Ammon's horn (tissue), 1 donor: Measurements from ENCODE around the gene OR2T10.
"Not testable (repeated sequence)": the region's sequence is repeated elsewhere in the genome, so short reads cannot be mapped to it uniquely, and the experiment has no call there.

Experiments used
- DNase-seq: peaks from one replicate; pipeline ENCODE4 v3.0.0-alpha.2; 2016; ENCODE audit warnings: low spot score

Gene OR2T10

DNA sequence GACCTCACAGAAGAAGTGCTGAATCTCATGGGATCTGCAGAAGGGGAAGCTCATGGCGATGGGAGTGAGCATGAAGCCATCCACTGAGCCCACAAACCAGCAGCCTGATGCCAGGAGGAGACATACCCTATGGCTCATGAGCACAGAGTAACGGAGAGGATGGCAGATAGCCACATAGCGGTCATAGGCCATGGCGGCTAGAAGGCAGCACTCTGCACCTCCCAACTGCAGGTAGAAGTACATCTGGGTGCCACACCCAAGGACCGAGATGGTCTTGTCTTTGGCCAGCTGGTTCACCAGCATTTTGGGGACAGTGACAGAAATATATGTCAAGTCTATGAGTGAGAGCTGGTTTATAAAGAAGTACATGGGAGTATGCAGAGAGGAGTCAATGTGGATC is 4.3 kb downstream of the OR2T10 start:
- no peak for DNase-seq

GRCh38 chr1:248592655-248593054 is 4.8 kb downstream of the OR2T10 start:
- DNase-seq = no peak

- DNase-seq = no peak
Observed at GRCh38 chr1:248590055-248590454, 7.4 kb downstream of the OR2T10 start.

DNA sequence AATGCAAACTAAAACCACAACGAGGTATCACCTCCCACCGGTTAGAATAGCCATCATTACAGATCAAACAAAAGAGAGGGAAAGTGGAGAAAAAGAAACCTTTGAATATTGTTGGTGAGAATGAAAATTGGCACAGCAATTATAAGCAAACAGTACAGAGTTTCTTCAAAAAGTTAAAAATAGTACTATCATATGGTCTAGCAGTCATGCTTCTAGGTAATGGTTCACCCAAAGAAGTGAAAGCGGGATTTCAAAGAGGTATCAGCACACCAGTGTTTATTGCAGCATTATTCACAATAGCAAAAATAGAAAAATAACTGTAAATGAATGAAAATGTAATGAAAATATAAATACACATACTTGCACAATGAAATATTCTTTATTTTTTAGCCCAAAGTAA is 8.2 kb downstream of the OR2T10 start:
- no peak for DNase-seq

DNA sequence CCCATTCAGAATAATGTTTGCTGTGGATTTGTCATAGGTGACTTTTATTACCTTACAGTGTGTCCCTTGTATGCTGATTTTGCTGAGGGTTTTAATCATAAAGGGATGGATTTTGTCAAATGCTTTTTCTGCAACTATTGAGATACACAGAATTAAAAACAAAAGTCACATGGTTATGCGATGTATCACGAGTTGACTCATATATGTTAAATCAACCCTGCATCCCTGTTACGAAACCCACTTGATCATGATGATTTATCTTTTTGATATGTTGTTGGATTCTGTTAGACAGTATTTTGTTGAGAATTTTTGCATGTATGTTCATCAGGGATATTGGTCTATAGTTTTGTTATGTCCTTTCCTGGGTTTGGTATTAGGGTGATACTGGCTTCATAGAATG is 12.2 kb downstream of the OR2T10 start:
- no peak for DNase-seq

DNA sequence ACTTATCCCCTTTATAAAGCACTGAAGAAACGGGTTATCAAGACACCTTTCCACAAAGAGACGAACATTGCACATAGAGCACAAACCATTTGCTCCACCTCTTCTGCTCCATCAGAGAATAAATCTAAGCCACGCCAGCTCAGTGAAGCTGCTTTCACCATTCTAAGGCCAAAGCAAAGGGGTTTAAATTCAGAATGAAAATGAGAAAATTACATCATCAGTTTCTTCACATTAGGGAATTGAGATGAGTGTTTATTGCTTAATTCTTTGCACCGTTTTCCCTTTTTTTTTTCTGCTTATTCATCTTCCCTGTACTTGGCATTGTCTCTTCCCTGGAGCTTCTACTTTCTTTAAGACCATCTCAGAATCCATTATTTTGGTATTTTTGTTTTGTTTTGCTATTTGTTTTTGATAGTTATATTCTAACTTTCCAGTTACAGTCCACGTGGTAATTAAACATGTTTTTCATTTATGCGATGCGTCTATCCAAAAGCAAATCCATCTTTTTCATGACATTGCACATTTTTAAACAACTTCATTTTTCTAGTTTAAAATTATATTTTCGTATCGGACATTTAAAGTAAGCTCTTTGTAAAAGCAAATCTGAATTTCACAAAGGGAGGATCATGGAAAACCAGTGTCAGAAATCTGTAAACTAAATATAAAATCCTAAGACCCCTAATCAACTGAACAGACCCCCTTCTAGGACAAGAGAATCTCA is 21.1 kb downstream of the OR2T10 start:
- no peak for DNase-seq

DNA sequence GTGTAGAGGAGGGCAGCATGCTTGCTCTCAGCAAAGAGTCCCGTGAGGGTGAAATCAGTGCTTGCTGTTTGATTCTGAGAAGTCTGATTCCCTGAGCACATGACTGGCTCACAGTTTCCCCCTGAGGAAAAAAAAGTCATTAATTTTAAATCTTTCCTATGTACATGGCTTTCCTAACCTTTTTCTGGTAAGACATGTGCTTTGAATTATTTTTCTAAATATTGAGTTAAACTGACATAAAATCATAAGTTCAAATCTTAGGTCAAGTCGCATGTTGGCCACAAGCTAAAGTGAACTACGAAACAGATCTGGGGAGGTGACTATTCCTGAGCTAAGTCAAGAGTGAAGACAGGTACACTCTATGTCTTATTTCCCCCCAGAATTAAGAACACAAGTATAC is 22.8 kb downstream of the OR2T10 start, which contains the start of gene OR2T34:
Gene OR2T34, minus strand, starts transcription at position 101 of the 400 bp plus-strand sequence. Its CDS starts 0 bp downstream, at position 101.
- DNase-seq = not testable (repeated sequence)

- not testable (repeated sequence) for DNase-seq
Observed at GRCh38 chr1:248573856-248574255, 23.6 kb downstream of the OR2T10 start.

DNA sequence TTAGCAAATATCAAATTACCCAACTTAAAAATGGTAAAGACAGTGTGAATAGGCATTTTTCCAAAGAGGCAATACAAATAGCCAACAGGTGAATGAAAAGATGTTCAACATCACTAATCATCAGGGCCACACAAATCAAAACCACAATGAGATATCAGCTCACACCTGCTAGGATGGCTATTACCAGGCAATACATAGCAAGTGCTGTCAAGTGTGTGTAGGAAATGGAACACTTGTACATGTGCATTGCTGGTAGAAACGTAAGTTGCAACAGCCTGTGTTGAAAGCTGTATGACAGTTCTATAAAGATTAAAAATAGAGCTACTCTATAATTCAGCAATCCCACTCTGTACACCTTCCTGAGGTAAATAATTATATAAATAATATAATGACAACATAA is 25.5 kb downstream of the OR2T10 start:
- not testable (repeated sequence) for DNase-seq

- not testable (repeated sequence) for DNase-seq
Observed at GRCh38 chr1:248570811-248571210, 26.7 kb downstream of the OR2T10 start.

DNA sequence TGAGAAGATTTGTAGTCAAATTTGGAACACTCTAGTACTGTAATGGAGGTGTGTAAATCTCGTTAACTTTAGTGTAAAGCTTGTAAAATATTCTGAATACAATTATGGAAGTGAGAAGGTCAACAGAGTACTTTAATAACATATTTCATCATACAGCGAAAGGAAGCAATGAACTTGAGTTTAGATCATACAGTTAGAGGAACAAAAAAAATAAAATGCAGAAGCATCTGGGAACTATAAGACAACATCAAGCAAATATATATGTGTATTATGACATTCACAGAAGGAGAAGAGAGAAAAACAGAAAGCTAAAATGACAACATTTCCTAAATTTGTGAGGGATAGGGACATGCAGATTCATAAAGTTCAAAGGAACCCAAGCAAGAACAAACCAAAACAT is 28.5 kb downstream of the OR2T10 start:
- not testable (repeated sequence) for DNase-seq

DNA sequence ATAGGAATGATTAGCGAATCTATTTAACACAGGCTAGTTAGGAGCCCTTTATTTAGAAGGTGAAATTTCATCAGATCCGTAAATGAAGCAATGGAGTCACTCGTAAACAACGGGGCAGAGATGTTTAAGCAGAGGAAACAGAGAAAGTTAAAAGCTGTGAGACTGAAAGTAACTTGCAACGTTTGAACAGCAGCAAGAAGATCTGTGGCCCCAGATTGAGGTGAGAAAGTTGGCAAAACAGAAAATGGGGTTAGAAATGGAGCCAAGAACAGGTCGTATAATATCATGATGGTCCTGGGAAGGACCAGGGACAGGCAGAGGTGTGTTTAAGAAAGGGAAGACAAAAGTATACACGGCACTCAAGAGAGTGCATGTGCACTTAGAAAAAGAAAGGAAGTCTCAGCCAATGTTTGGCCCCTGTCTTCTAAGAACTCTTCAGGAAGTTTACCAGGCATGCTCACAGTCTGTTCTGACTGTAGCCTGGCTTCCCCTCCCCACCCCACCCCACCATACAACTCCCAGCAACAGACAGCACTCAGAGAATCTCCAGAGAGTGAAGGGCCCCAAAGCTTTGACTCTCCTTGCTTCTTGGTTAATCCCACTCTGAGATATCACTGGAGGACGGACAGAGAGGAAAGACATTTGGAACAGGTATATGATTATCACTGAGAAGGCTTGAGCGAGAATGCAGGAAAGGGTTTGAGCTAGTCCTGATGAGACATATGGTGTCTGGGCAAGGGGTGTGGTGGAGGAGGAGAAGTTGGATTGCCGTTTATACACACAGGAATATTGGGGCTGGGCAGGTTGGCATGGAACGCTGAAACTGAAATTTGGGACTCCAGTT is 31.7 kb downstream of the OR2T10 start:
- DNase-seq = not testable (repeated sequence)

- not testable (repeated sequence) for DNase-seq
Observed at GRCh38 chr1:248562672-248563071, 34.8 kb downstream of the OR2T10 start, which contains the start of gene OR2T29. OR2T29 (minus strand) TSS chr1:248562772; CDS start chr1:248559491, 3,281 bp downstream.

GRCh38 chr1:248551027-248551426 is 46.5 kb downstream of the OR2T10 start:
- not testable (repeated sequence) for DNase-seq

DNA sequence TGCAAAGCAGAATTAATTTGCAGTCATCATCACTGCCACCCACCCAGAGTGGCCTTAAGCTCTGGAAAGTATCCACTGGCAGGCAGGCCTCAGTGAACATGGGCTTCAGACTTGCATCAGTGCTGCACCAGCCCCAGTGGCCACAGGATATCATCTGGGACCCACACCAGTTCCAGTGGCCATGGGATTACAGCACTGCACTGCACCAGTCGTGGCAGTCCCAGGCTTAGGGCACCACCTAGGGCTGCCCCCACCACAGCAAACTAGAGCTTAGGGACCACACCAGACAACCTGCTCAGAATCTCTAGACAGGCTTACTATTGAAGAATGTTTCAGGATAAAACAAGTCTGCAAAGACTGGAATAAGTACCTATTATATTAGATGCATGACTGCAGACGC is 50.1 kb downstream of the OR2T10 start:
- DNase-seq = not testable (repeated sequence)
